ENCODE data around the gene CACNA2D1.
"Not testable (repeated sequence)": the region's sequence is repeated elsewhere in the genome, so short reads cannot be mapped to it uniquely, and the experiment has no call there.

GRCh38 chr7:82140608-82141007 is 303.0 kb downstream of the CACNA2D1 start:
- TF ChIP-seq, protein P1, sequence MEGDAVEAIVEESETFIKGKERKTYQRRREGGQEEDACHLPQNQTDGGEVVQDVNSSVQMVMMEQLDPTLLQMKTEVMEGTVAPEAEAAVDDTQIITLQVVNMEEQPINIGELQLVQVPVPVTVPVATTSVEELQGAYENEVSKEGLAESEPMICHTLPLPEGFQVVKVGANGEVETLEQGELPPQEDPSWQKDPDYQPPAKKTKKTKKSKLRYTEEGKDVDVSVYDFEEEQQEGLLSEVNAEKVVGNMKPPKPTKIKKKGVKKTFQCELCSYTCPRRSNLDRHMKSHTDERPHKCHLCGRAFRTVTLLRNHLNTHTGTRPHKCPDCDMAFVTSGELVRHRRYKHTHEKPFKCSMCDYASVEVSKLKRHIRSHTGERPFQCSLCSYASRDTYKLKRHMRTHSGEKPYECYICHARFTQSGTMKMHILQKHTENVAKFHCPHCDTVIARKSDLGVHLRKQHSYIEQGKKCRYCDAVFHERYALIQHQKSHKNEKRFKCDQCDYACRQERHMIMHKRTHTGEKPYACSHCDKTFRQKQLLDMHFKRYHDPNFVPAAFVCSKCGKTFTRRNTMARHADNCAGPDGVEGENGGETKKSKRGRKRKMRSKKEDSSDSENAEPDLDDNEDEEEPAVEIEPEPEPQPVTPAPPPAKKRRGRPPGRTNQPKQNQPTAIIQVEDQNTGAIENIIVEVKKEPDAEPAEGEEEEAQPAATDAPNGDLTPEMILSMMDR (IDR thresholded peaks at IDR 0.05) = not testable (repeated sequence)
- not testable (repeated sequence) for TF ChIP-seq POLR2AphosphoS5, POLR2A, EP300 (IDR thresholded peaks at IDR 0.05)
